Mononuclear cell (primary cell): ENCODE measurements around the gene RPL36AL. TPM values are rescaled to one million over a fixed set of nuclear protein-coding genes. Genes with fewer than 3 reads are reported as not detected.
A peak's percentile ranks its signal among the peaks of the same experiment; 100 is the strongest.
"Not testable (repeated sequence)": the region's sequence is repeated elsewhere in the genome, so short reads cannot be mapped to it uniquely, and the experiment has no call there.

ENCODE experiments used
- H3K27me3 ChIP-seq: 2 replicates; pipeline ENCODE4 v1.6.0; 2011; ENCODE audit warnings: low read length, control low read depth; ENCODE audit not compliant: insufficient read depth
- H3K4me1 ChIP-seq: 2 replicates; pipeline ENCODE4 v1.5.1; 2011; ENCODE audit warnings: mild to moderate bottlenecking, low read length, control low read depth; ENCODE audit not compliant: insufficient read depth
- H3K4me3 ChIP-seq: 2 replicates; pipeline ENCODE4 v1.5.1; 2011; ENCODE audit warnings: mild to moderate bottlenecking, low read length, moderate library complexity
- H3K9me3 ChIP-seq: 2 replicates; pipeline ENCODE4 v1.5.1; 2011; ENCODE audit warnings: low read depth, mild to moderate bottlenecking, control low read depth, low read length
- total RNA-seq: library from RNA; depleted of rRNA; stranded (reverse); fragments of >200 nt; gene quantifications from one replicate; pipeline ENCODE4 v1.2.3, GENCODE V29; 2012

Gene RPL36AL
- total RNA-seq, 1 donor, result 324 TPM

GRCh38 chr14:49594347-49595091, 25.9 kb downstream of the RPL36AL start:
- Histone ChIP-seq H3K9me3 (no peaks in the 10 kb centered on the region), H3K27me3 (no peaks in the 10 kb centered on the region), H3K4me3 (no peak overlapping the region), H3K4me1 (peaks cover 14% of the 10 kb centered on the region)

DNA sequence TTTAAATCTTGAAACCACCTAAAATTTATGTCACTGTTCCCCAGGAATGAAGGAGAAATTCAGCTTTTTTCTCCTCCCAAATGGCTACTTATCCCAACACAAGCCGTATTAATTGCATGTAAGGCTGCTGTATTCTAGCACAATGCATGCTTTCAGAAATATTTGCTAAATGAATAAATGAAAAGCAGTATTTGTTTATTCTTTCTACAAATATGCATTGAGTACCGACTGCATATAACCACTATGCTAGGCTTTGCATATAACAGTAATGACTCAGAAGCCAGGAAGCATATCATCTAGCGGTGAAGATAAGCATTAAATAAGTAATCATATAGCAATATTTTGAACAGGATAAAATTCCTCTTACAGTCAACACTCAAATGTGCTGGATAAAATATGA, 27.4 kb downstream of the RPL36AL start:
- no peaks in the 10 kb centered on the region for H3K9me3 ChIP-seq
- no peak overlapping the region for H3K4me3 ChIP-seq
- peaks cover 11% of the 10 kb centered on the region for H3K4me1 ChIP-seq
- no peaks in the 10 kb centered on the region for H3K27me3 ChIP-seq

- no peaks in the 10 kb centered on the region for H3K27me3 ChIP-seq
Observed at GRCh38 chr14:49589387-49589786, 31.0 kb downstream of the RPL36AL start.

DNA sequence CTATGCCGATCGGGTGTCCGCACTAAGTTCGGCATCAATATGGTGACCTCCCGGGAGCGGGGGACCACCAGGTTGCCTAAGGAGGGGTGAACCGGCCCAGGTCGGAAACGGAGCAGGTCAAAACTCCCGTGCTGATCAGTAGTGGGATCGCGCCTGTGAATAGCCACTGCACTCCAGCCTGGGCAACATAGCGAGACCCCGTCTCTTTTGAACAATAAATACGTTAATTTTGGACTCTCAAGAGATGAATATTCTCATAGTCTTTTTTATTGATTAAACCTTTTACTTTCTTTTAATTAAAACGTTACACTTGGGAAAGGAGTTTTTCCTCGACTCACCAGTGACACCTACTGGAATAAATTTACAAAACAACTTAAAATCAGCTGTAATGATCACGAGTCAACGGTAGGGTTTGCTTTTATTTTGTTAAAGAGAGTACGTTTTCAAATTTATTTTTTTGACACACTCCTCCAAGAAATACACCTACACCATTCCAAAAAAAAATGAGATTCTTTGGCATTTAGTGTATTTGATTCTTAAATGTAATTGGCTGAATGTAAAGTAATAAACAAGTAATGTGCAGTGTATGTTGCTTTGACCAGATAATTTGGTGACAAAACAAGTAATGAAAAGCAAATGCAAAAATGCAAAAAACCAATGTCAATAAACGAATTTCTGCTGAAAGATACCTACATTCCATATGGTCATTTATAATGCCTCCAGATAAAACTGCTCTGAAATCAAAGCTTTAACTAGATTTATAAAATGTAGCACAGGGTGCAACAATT, 33.6 kb downstream of the RPL36AL start:
- H3K27me3 ChIP-seq, result no peaks in the 10 kb centered on the region
- peaks cover 24% of the 10 kb centered on the region for H3K4me1 ChIP-seq
- no peaks in the 10 kb centered on the region for H3K9me3 ChIP-seq
- H3K4me3 ChIP-seq, result peak overlapping the region; percentile 98

More at GRCh38 chr14:49589387-49589786, 31.0 kb downstream of the RPL36AL start:
- H3K4me1 ChIP-seq, result peaks cover 13% of the 10 kb centered on the region
- no peak overlapping the region for H3K4me3 ChIP-seq
- H3K9me3 ChIP-seq, result no peaks in the 10 kb centered on the region

DNA sequence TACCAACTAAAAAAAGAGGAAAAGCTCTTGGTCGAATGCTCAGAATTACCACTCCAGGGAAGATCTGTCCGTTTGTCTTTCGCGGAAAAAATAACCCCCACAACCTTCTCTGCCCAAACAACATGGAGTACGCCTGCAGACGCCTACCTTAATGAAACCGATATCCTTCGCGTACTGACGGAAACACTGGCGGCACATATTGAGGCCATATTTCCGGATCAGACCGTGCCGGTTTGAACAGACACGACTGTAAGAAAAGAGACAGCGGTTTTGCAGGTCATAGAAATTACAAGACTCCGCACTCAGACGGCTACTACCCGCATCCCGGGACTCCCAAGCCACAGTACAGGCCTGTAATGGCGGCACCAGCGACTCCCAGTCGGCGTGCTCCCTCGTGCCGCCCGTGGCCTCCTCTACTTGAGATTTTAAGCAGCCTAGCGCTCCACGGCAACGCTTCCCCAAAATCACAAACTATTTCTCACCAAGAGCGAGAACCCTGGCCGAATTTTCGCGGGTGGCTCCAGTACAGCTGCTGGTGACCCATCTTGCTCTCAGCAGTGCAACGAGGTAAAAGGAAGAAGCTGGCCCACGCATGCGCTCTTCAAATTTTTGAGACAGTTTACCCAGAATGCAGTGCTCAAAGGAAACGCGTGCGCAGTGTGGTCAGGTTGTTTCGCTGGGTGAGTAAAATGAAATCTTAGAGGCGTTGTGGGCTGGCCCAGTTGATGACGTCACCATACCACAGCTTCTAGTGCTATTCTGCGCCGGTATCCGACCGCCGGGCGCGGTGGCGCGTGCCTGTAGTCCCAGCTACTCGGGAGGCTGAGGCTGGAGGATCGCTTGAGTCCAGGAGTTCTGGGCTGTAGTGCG, 34.4 kb downstream of the RPL36AL start, which contains the start of gene RPS29:
TSS of gene RPS29 (minus strand) at position 578 of the 870 bp plus-strand sequence. CDS start at position 544, 34 bp downstream.
- H3K27me3 ChIP-seq, result no peaks in the 10 kb centered on the region
- H3K9me3 ChIP-seq, result no peaks in the 10 kb centered on the region
- peak within 1 kb of the TSS; percentile 98 for H3K4me3 ChIP-seq
- peaks cover 28% of the 10 kb centered on the region for H3K4me1 ChIP-seq

- H3K4me3 ChIP-seq, result peak overlapping the region; percentile 98
- H3K4me1 ChIP-seq, result peaks cover 28% of the 10 kb centered on the region
- not testable (repeated sequence) for H3K27me3 ChIP-seq, H3K9me3 ChIP-seq
Observed at GRCh38 chr14:49584981-49585640, 35.3 kb downstream of the RPL36AL start.

GRCh38 chr14:49584058-49584457, 36.4 kb downstream of the RPL36AL start:
- no peaks in the 10 kb centered on the region for H3K27me3 ChIP-seq
- H3K9me3 ChIP-seq, result no peaks in the 10 kb centered on the region
- no peak overlapping the region for H3K4me3 ChIP-seq
- peaks cover 28% of the 10 kb centered on the region for H3K4me1 ChIP-seq

- Histone ChIP-seq H3K27me3 (no peaks in the 10 kb centered on the region), H3K4me3 (no peak overlapping the region), H3K4me1 (peaks cover 28% of the 10 kb centered on the region), H3K9me3 (no peaks in the 10 kb centered on the region)
Observed at GRCh38 chr14:49583629-49584028, 36.8 kb downstream of the RPL36AL start.

- Histone ChIP-seq H3K4me1 (peaks cover 28% of the 10 kb centered on the region), H3K27me3 (no peaks in the 10 kb centered on the region), H3K4me3 (no peak overlapping the region), H3K9me3 (no peaks in the 10 kb centered on the region)
Observed at GRCh38 chr14:49582113-49582977, 38.1 kb downstream of the RPL36AL start.

- no peak overlapping the region for H3K4me3 ChIP-seq
- no peaks in the 10 kb centered on the region for H3K27me3 ChIP-seq
- H3K4me1 ChIP-seq, result peaks cover 28% of the 10 kb centered on the region
- no peaks in the 10 kb centered on the region for H3K9me3 ChIP-seq
Observed at GRCh38 chr14:49581209-49582112, 39.0 kb downstream of the RPL36AL start.

DNA sequence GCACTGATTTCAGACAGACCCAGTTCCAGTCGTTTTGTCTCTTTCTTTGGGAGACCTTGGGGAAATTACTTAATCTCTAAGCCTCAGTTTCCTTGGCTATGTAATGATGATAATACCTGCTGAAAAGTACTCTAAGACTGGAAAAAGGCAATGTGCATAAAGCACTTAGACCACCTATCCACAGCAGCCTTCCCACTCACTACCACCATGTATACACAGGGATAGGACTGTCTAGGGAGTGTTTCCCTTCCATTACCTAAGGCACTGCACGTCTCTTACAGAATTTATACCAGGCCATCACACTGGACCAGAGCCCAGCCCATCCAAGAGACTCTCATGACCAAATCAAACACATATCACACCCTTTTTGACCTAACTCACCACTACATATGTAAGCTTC, 40.6 kb downstream of the RPL36AL start:
- Histone ChIP-seq H3K4me3 (no peak overlapping the region), H3K4me1 (peaks cover 20% of the 10 kb centered on the region), H3K27me3 (no peaks in the 10 kb centered on the region)

DNA sequence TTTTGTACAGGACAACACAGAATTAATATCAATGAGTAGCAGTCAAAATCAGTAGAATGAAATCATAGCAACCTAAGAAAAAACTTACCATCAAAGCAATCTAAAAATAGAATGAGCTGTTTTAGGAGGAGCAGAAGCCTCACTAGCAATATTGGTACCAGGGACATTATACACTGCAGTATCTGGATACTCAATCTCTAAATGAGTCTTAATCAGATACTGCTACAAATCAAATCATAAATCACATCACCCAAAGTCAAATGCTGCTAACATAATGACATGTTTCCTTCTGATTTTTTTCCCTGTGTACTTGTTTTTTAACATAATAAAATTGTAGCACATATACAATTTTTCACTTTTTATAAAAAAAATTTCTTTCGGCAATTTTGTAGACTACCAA, 42.3 kb downstream of the RPL36AL start:
- Histone ChIP-seq H3K4me1 (peaks cover 5% of the 10 kb centered on the region), H3K27me3 (no peaks in the 10 kb centered on the region), H3K9me3 (no peaks in the 10 kb centered on the region), H3K4me3 (no peak overlapping the region)

More for the DNA sequence above, 40.6 kb downstream of the RPL36AL start:
- no peaks in the 10 kb centered on the region for H3K9me3 ChIP-seq

GRCh38 chr14:49574038-49574437, 46.4 kb downstream of the RPL36AL start:
- Histone ChIP-seq H3K27me3 (no peaks in the 10 kb centered on the region), H3K4me1 (no peaks in the 10 kb centered on the region), H3K9me3 (no peaks in the 10 kb centered on the region), H3K4me3 (no peak overlapping the region)
